Thyroid gland (tissue), 4 donors: Measurements from ENCODE around the gene BFSP1.

Experiments
- POLR2A ChIP-seq, 2 donors: fragments of 450-650 bp; IDR thresholded peaks; one replicate each; pipeline ENCODE4 v1.6.1; 2017; ENCODE audit warnings: antibody characterized with exemption in 2 of 2, mild to moderate bottlenecking in 2 of 2, moderate library complexity in 1 of 2
- TF ChIP-seq, protein P1 (sequence below), 6 experiments: fragments of 200-600 bp in 3 of 6; fragments of 450-650 bp in 3 of 6; sonication (generic) in 3 of 6; IDR thresholded peaks; one replicate each; pipeline ENCODE4 v1.5.1; 2016 to 2019; ENCODE audit warnings: antibody characterized with exemption in 6 of 6, mild to moderate bottlenecking in 2 of 6, inconsistent platforms in 1 of 6, moderate library complexity in 1 of 6

DNA sequence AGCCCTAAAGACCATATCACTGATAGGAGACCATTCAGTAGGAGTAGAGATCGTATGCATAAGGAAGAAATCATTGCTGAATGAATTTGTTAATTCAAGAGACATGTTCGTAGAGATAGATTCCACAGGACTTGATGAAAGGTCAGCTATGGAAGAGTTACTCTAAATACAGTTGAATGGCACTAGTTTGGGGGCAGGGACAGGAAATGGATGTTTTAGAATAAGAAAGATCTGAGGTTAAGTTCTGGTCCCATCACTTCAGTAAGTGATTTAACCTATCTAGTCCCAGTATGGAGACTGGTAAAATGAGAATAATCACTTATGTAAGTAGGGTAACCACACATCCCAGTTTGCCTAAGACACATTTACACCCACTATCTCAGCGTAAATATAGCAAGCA lies 2.9 kb upstream of the BFSP1 start:
- TF ChIP-seq, protein P1, sequence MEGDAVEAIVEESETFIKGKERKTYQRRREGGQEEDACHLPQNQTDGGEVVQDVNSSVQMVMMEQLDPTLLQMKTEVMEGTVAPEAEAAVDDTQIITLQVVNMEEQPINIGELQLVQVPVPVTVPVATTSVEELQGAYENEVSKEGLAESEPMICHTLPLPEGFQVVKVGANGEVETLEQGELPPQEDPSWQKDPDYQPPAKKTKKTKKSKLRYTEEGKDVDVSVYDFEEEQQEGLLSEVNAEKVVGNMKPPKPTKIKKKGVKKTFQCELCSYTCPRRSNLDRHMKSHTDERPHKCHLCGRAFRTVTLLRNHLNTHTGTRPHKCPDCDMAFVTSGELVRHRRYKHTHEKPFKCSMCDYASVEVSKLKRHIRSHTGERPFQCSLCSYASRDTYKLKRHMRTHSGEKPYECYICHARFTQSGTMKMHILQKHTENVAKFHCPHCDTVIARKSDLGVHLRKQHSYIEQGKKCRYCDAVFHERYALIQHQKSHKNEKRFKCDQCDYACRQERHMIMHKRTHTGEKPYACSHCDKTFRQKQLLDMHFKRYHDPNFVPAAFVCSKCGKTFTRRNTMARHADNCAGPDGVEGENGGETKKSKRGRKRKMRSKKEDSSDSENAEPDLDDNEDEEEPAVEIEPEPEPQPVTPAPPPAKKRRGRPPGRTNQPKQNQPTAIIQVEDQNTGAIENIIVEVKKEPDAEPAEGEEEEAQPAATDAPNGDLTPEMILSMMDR (IDR thresholded peaks at IDR 0.05) = no peak
- no peak for TF ChIP-seq POLR2A (IDR thresholded peaks at IDR 0.05)
